Measurements from ENCODE around the gene XPC. TPM values are rescaled to one million over a fixed set of nuclear protein-coding genes. Genes with fewer than 3 reads are reported as not detected.

XPC gene
- total and polyA plus RNA-seq, 4 donors: 12.7 to 26.7 (median 14.2) TPM

DNA sequence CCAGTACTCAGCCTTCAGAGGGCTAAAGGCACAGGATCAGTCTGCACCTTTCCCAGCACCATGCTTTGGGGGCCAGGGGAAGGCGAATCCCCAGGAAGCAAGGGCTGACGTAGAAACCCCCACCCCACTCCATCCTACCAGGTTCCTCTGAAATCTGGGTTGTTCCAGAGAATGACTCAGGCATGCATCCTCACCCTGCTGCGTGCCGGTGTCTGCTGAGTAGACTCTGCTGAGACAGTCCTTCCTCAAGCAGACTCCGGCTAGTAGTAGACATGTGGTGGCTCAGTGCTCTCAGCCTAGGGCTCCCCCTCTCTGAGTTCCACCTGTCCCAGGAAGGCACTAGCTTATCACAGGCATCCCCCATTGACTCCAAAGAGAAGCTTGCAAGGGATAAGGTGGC is 44.5 kb downstream of the XPC start:
- 96% methylated on average over 5 of the region's 5 CpGs for WGBS
- Histone ChIP-seq H3K36me3 (ENCODE audit: control insufficient read depth in 4 of 4, insufficient read depth in 3 of 4, low read depth in 1 of 4, low read length in 3 of 4) (peaks cover 10 to 58% (median 29%) of the 10 kb centered on the region in 4 donors), H3K27me3 (ENCODE audit: control insufficient read depth in 4 of 4, insufficient read depth in 4 of 4, low read length in 3 of 4) (no peaks in the 10 kb centered on the region), H3K4me1 (ENCODE audit: control insufficient read depth in 4 of 4, insufficient read depth in 4 of 4, low read length in 3 of 4) (peaks cover 6 to 51% (median 34%) of the 10 kb centered on the region in 4 donors), H3K9me3 (ENCODE audit: control insufficient read depth in 4 of 4, low read length in 3 of 4) (no peaks in the 10 kb centered on the region), H3K4me3 (ENCODE audit: low read depth in 1 of 3, low read length in 3 of 3) (no peak overlapping the region), H3K27ac (ENCODE audit: low read depth in 1 of 2, low read length in 2 of 2) (no peak overlapping the region), H3K9ac (ENCODE audit: low read depth in 1 of 2, low read length in 2 of 2) (no peak overlapping the region)
- DNase-seq (ENCODE audit: low spot score): no peak
- TF ChIP-seq RXRA (IDR thresholded peaks at IDR 0.05): no peak
- no peak for TF ChIP-seq EGR1 (IDR thresholded peaks at IDR 0.05; ENCODE audit: low read depth in 2 of 2)
- TF ChIP-seq ZBTB33 (IDR thresholded peaks at IDR 0.05): no peak
- TF ChIP-seq, protein P1, sequence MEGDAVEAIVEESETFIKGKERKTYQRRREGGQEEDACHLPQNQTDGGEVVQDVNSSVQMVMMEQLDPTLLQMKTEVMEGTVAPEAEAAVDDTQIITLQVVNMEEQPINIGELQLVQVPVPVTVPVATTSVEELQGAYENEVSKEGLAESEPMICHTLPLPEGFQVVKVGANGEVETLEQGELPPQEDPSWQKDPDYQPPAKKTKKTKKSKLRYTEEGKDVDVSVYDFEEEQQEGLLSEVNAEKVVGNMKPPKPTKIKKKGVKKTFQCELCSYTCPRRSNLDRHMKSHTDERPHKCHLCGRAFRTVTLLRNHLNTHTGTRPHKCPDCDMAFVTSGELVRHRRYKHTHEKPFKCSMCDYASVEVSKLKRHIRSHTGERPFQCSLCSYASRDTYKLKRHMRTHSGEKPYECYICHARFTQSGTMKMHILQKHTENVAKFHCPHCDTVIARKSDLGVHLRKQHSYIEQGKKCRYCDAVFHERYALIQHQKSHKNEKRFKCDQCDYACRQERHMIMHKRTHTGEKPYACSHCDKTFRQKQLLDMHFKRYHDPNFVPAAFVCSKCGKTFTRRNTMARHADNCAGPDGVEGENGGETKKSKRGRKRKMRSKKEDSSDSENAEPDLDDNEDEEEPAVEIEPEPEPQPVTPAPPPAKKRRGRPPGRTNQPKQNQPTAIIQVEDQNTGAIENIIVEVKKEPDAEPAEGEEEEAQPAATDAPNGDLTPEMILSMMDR (IDR thresholded peaks at IDR 0.05; ENCODE audit: low read depth, low read length, missing input control): no peak
- no peak for TF ChIP-seq FOXA1 (IDR thresholded peaks at IDR 0.05)
- TF ChIP-seq FOXA2 (IDR thresholded peaks at IDR 0.05): no peak
- TF ChIP-seq, protein P2, sequence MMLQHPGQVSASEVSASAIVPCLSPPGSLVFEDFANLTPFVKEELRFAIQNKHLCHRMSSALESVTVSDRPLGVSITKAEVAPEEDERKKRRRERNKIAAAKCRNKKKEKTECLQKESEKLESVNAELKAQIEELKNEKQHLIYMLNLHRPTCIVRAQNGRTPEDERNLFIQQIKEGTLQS (IDR thresholded peaks at IDR 0.05): no peak
- no peak for TF ChIP-seq RAD21 (IDR thresholded peaks at IDR 0.05)
- no peak for TF ChIP-seq NR2F2 (IDR thresholded peaks at IDR 0.05)
- TF ChIP-seq, protein P3, sequence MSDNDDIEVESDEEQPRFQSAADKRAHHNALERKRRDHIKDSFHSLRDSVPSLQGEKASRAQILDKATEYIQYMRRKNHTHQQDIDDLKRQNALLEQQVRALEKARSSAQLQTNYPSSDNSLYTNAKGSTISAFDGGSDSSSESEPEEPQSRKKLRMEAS (IDR thresholded peaks at IDR 0.05): no peak
- TF ChIP-seq REST (IDR thresholded peaks at IDR 0.05): no peak
- no peak for TF ChIP-seq HNF4A (conservative IDR thresholded peaks at IDR 0.05)
- TF ChIP-seq TAF1 (conservative IDR thresholded peaks at IDR 0.05): no peak
- no peak for TF ChIP-seq YY1 (IDR thresholded peaks at IDR 0.05)
- TF ChIP-seq JUND (IDR thresholded peaks at IDR 0.05): no peak
- no peak for TF ChIP-seq SP1 (IDR thresholded peaks at IDR 0.05)
